Measurements from ENCODE around the gene CBR4. TPM values are rescaled to one million over a fixed set of nuclear protein-coding genes. Genes with fewer than 3 reads are reported as not detected.

The CBR4 gene
- total RNA-seq, 1 experiment from 2014 or later: 12.6 TPM

DNA sequence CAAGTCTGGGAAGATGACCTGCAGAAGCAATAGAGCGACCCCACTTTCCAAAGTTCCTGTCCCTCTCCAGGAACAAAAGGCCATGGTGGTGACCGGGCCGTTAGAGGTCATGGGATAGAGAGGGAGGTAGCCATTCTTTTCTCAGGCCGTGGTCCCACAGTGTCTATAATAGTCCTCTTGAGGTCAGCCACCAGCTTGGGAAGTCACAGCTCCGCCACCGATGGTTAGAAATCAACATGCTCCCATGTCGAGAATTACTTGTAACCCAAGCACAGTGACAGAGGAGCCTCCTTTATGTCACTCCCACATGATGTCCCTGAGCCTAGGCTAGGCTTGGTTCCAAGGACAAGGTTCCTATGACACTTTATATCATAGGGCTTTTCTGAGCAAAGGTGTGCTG lies 48.3 kb upstream of the CBR4 start:
- Histone ChIP-seq H3K9ac (ENCODE audit: low read length) (no peak overlapping the region), H3K9me2 (replicated peaks; ENCODE audit: low read length) (no peaks in the 10 kb centered on the region), H3K27ac (ENCODE audit: low read length) (no peak overlapping the region), H2AFZ (ENCODE audit: low read length) (no peak overlapping the region), H3K36me3 (ENCODE audit: low read depth, low read length) (no peaks in the 10 kb centered on the region), H4K20me1 (ENCODE audit: low read length) (no peaks in the 10 kb centered on the region), H3K4me3 (ENCODE audit: low read length) (no peak overlapping the region), H3K79me2 (ENCODE audit: low read length) (no peaks in the 10 kb centered on the region), H3K4me1 (ENCODE audit: insufficient read depth, low read length) (peaks cover 11% of the 10 kb centered on the region), H3K27me3 (ENCODE audit: low read length) (no peaks in the 10 kb centered on the region), H3F3A (ENCODE audit: low read length, unreplicated experiment) (no peaks in the 10 kb centered on the region), H3K9me3 (ENCODE audit: low read length) (no peaks in the 10 kb centered on the region), H3K4me2 (ENCODE audit: low read length) (no peak overlapping the region)
- no peak for ATAC-seq
- ChIA-PET CTCF (no interaction called here), POLR2A (ENCODE audit: unreplicated experiment) (no interaction called here)
- intact Hi-C loops (cut with micrococcal nuclease): no loop called here
- no peak for DNase-seq
- no TSS peak for BruUV-seq (replicated peaks)
- TF ChIP-seq EZH2 (IDR thresholded peaks at IDR 0.05; ENCODE audit: low read length, unreplicated experiment) (no peak), EZH2phosphoT487 (IDR thresholded peaks at IDR 0.05; ENCODE audit: borderline replicate concordance, low read length) (no peak), CTCF (conservative IDR thresholded peaks at IDR 0.05; ENCODE audit: low read depth, low read length) (no peak)

DNA sequence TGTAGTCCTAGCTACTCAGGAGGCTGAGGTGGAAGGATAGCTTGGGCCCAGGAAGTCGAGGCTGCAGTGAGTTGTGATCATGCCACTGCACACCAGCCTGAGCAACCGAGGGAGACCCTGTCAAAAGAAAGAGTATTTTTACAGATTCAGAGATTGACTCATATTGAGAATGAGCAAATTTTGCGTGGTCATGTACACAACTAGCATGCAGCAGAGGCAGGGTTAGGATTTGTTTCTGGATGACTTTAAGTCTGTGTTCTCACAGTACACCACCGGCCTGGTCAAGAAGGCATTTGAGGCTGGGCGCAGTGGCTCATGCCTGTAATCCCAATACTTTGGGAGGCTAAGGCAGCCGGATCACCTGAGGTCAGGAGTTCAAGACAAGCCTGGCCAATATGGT lies 44.8 kb upstream of the CBR4 start:
- ChIA-PET CTCF (no interaction called here), POLR2A (ENCODE audit: unreplicated experiment) (no interaction called here)
- Histone ChIP-seq H3K4me2 (ENCODE audit: low read length) (no peak overlapping the region), H3K27me3 (ENCODE audit: low read length) (no peaks in the 10 kb centered on the region), H2AFZ (ENCODE audit: low read length) (no peak overlapping the region), H3K9me3 (ENCODE audit: low read length) (no peaks in the 10 kb centered on the region), H3K4me1 (ENCODE audit: insufficient read depth, low read length) (no peaks in the 10 kb centered on the region), H3K9ac (ENCODE audit: low read length) (no peak overlapping the region), H3K36me3 (ENCODE audit: low read depth, low read length) (no peaks in the 10 kb centered on the region), H3F3A (ENCODE audit: low read length, unreplicated experiment) (no peaks in the 10 kb centered on the region), H3K79me2 (ENCODE audit: low read length) (no peaks in the 10 kb centered on the region), H3K27ac (ENCODE audit: low read length) (no peak overlapping the region), H3K9me2 (replicated peaks; ENCODE audit: low read length) (no peaks in the 10 kb centered on the region), H3K4me3 (ENCODE audit: low read length) (no peak overlapping the region), H4K20me1 (ENCODE audit: low read length) (no peaks in the 10 kb centered on the region)
- DNase-seq (no peak), ATAC-seq (no peak)
- no peak for TF ChIP-seq EZH2phosphoT487 (IDR thresholded peaks at IDR 0.05; ENCODE audit: borderline replicate concordance, low read length)
- TF ChIP-seq EZH2 (IDR thresholded peaks at IDR 0.05; ENCODE audit: low read length, unreplicated experiment): no peak
- TF ChIP-seq CTCF (conservative IDR thresholded peaks at IDR 0.05; ENCODE audit: low read depth, low read length): no peak
- no TSS peak for BruUV-seq (replicated peaks)
- intact Hi-C loops (cut with micrococcal nuclease): no loop called here

DNA sequence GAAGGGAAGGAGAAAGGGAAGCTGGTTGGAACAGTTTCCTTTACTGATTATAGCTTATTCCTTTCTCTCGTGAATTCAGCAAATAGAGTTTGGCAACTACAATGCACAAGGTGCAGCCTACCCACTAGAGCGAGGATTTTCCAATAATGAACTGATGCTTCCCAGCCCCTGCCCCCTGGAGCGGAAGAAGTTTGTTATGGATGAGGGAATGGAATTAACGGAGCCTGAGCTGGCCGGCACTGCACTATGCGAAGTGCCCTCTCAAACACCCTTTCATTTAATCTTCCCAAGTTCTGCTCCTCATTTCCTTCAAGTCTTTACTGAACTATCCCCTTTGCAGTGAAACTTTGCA lies 42.5 kb upstream of the CBR4 start:
- Histone ChIP-seq H3K9me3 (ENCODE audit: low read length) (no peaks in the 10 kb centered on the region), H3F3A (ENCODE audit: low read length, unreplicated experiment) (no peaks in the 10 kb centered on the region), H3K4me2 (ENCODE audit: low read length) (no peak overlapping the region), H4K20me1 (ENCODE audit: low read length) (no peaks in the 10 kb centered on the region), H2AFZ (ENCODE audit: low read length) (no peak overlapping the region), H3K9me2 (replicated peaks; ENCODE audit: low read length) (no peaks in the 10 kb centered on the region), H3K9ac (ENCODE audit: low read length) (no peak overlapping the region), H3K27ac (ENCODE audit: low read length) (no peak overlapping the region), H3K4me1 (ENCODE audit: insufficient read depth, low read length) (no peaks in the 10 kb centered on the region), H3K4me3 (ENCODE audit: low read length) (no peak overlapping the region), H3K27me3 (ENCODE audit: low read length) (no peaks in the 10 kb centered on the region), H3K36me3 (ENCODE audit: low read depth, low read length) (no peaks in the 10 kb centered on the region), H3K79me2 (ENCODE audit: low read length) (no peaks in the 10 kb centered on the region)
- ChIA-PET CTCF (no interaction called here), POLR2A (ENCODE audit: unreplicated experiment) (no interaction called here)
- no peak for TF ChIP-seq CTCF (conservative IDR thresholded peaks at IDR 0.05; ENCODE audit: low read depth, low read length)
- no peak for TF ChIP-seq EZH2 (IDR thresholded peaks at IDR 0.05; ENCODE audit: low read length, unreplicated experiment)
- TF ChIP-seq EZH2phosphoT487 (IDR thresholded peaks at IDR 0.05; ENCODE audit: borderline replicate concordance, low read length): no peak
- no TSS peak for BruUV-seq (replicated peaks)
- ATAC-seq (no peak), DNase-seq (no peak)
- intact Hi-C loops (cut with micrococcal nuclease): no loop called here

Measured in PC-3 (cell line).